HG03139 (cell line): ENCODE measurements around the gene ZNF524.
A peak's percentile ranks its signal among the peaks of the same experiment; 100 is the strongest.

Experiments
- ATAC-seq: cut with Tn5 transposase; IDR thresholded peaks from one replicate; pipeline ENCODE4 v1.9.1; 2021; ENCODE audit not compliant: unreplicated experiment

Gene ZNF524

DNA sequence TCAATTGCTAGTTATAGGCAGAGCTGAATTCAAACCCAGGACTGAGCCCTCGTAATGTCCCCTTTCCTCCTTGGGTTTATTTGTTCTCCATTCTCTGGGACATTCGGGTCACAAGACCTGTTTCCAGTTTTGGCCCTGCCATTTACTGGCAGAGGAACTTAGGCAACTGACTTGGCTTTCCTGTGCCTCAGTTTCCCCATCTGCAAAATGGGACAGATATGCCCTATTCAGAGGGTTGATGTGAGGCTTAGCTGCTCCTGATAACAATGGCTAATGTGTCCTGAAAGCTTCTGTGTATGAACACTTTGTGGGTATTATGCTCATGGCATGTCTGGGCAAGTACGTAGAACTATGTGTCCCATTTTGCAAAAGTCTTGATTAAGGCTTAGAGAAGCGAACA, 996 bp downstream of the ZNF524 start:
- ATAC-seq: no peak

DNA sequence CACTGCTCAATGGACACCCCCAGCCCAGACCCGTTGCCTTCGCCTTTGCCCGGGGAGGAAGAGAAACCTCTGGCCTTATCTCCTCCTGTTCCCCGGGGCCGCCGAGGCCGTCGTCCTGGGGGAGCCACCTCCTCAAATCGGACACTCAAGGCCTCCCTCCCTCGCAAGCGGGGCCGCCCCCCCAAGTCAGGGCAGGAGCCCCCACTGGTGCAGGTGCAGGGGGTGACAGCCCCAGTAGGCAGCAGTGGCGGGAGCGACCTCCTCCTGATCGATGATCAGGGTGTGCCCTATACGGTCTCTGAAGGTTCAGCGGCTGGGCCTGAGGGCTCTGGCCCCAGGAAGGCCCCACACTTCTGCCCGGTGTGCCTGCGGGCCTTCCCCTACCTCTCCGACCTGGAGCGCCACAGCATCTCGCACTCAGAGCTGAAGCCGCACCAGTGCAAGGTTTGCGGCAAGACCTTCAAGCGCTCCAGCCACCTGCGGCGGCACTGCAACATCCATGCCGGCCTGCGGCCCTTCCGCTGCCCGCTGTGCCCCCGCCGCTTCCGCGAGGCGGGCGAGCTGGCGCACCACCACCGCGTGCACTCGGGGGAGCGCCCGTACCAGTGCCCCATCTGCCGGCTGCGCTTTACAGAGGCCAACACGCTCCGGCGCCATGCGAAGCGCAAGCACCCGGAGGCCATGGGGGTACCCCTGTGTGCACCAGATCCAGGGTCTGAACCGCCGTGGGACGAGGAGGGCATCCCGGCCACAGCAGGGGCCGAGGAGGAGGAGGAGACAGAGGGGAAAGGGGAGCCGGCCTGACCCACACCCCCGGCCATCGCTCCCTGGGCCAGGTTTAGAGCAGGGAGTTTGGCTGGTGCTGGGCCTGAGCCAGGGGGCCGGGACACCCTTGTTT, 2.3 kb downstream of the ZNF524 start:
- no peak for ATAC-seq

DNA sequence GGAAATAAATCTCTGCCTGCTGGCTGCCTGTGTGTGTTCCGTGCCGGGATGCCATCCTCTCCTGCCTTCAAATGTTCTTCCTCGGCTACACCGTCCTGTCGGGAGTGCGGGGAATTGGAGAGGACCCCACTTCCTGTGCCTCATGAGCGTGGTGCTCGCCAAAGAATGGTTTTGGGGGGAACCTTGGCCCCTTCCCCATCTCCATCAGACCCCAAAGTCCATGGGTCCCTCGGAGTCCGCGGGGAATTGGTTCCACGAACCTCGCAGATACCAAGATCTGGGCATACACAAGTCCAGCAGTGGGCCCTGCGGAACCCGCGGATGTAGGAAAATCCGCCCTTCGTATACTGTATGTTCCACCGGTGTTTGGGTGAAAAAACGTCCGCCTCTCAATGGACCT, 3.0 kb downstream of the ZNF524 start:
- ATAC-seq: no peak

- no peak for ATAC-seq
These were observed 3.6 kb downstream of the ZNF524 start for GRCh38 chr19:55603581-55604292.

DNA sequence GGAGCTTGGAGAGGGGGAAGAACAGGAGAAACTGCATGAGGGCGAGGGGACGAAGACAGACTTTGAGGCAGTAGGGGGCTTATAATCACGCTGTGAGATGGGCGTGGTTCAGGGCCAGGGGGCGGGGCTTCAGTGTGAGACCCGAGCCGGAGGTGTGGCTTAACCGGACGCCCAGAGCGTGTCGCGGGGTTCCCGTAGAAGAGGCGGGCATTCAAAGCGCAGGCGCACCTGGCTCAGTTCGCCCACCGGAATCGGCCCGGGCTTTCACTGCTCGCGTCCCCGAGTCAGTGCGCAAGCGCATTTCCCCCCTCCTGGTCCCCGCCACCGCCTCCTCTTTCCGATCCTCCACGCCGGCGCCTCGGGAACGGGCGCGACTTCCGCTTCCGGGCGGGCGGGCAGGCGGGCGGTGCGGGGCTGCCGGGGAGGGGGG, 5.1 kb downstream of the ZNF524 start:
- peak; percentile 67 for ATAC-seq

GRCh38 chr19:55605637-55606470, 5.8 kb downstream of the ZNF524 start, which contains the start of gene ZNF865:
Gene ZNF865 (plus strand): TSS chr19:55605647. CDS start chr19:55613619, 7,972 bp downstream.
- no peak for ATAC-seq

- ATAC-seq: no peak
These were observed 6.3 kb downstream of the ZNF524 start for GRCh38 chr19:55606471-55606787.

DNA sequence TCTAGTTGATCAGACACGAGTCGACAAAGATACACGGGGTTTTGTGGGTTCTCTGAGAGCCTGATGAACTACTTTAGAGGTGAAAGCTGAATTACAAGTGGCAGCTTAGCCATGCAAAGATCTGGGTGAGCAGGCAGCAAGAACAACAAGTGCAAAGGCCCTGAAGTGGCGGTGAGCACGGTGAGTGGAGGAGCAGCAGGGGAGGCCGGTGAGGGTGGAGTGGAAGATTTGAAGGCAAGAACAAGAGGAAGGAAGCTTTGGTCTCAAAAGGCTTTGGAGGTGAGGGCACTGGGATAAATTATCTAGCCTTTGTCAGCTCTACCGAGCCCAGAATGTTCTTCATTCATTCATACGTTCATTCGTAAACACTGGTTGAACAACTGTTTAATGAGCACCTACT, 6.7 kb downstream of the ZNF524 start:
- ATAC-seq: no peak

- no peak for ATAC-seq
These were observed 9.2 kb downstream of the ZNF524 start for GRCh38 chr19:55609326-55609725.

DNA sequence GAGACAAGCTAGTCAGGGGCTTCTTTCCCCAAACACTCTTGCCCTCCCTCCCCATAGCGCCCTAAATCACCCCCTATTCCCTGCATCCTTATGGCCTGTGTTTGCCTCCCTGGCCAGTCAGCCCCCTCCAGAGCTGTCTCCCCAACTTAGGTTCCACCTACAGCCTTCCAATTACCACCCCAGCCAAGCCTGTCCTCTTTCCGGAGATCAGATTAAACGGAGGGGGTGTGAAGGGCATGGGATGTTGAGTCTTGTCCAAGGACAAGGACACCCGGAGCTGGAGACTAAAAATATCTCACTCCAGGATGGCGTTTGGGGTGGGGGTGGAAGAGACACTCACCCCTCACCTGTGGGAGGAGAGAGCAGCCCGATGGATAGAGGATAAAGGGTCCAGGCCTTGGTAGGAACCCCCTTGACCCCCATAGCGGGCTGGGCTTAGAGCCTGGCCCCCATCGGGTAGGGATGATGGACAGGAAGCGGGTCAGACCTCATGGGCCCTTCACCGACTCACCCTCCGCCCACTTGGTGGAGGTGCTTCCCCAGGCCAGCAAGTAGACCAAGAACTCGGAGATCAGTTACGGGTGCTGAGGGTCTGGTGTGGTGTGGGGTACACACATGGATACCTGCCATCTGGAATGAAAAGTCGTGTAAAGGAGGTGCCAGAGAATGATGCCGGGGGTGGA, 11.4 kb downstream of the ZNF524 start:
- no peak for ATAC-seq

DNA sequence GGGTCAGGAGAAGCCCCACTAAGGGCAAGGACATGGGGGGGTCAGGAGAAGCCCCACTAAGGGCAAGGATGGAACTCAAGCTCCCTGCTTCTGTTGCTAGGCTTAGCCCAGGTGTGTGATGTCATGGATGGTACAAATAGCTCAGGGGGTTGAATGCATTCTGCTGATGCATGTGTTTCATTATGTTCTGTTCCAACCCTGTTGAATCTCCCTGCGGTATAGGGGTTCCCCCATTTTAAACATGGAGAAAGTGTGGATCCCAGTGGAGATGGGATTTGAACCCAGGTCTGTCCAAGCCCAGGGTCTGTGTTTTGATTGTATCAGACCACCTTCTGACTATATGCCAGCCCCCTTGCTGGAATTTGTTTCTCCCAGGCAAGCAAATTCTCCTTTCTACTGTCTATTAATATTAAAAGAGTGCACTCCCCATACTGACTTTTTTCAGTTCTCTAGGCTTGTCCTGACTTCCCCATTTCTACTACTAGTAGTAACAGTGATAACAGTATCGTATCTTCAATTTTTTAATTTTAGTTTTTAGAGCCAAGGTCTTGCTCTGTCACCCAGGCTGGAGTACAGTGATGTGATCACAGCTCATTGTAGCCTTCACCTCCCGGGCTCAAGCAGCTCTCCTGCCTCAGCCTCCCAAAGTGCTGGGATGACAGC, 12.0 kb downstream of the ZNF524 start:
- no peak for ATAC-seq

- no peak for ATAC-seq
These were observed 13.3 kb downstream of the ZNF524 start for GRCh38 chr19:55613396-55613795.

DNA sequence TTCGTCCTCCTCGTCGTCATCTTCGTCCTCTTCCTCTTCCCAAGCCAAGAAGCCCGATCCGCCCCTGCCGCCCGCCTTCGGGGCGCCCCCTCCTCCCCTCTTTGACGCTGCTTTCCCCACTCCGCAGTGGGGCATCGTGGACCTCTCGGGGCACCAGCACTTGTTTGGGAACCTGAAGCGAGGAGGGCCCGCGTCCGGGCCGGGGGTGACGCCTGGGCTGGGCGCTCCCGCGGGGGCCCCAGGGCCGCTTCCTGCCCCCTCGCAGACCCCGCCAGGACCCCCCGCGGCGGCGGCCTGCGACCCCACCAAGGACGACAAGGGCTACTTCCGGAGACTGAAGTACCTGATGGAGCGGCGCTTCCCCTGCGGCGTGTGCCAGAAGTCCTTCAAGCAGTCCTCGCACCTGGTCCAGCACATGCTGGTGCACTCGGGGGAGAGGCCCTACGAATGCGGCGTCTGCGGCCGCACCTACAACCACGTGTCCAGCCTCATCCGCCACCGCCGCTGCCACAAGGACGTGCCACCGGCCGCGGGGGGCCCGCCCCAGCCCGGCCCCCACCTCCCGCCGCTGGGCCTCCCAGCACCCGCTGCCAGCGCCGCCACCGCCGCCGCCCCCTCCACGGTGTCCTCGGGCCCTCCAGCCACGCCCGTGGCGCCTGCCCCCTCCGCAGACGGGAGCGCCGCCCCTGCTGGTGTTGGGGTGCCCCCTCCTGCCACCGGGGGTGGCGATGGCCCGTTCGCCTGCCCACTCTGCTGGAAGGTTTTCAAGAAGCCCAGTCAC, 14.0 kb downstream of the ZNF524 start:
- no peak for ATAC-seq

DNA sequence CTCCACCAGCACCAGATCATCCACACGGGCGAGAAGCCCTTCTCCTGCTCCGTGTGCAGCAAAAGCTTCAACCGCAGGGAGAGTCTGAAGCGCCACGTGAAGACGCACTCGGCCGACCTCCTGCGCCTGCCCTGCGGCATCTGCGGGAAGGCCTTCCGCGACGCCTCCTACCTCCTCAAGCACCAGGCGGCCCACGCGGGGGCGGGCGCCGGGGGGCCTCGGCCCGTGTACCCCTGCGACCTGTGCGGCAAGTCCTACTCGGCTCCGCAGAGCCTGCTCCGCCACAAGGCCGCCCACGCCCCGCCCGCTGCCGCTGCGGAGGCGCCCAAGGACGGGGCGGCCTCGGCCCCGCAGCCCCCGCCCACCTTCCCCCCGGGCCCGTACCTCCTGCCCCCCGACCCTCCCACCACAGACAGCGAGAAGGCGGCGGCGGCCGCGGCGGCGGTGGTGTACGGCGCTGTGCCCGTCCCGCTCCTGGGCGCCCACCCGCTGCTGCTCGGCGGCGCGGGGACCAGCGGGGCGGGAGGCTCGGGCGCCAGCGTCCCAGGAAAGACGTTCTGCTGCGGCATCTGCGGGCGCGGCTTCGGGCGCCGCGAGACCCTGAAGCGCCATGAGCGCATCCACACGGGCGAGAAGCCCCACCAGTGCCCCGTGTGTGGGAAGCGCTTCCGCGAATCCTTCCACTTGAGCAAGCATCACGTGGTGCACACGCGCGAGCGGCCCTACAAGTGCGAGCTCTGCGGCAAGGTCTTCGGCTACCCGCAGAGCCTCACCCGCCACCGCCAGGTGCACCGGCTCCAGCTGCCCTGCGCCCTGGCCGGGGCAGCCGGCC, 14.8 kb downstream of the ZNF524 start:
- no peak for ATAC-seq

DNA sequence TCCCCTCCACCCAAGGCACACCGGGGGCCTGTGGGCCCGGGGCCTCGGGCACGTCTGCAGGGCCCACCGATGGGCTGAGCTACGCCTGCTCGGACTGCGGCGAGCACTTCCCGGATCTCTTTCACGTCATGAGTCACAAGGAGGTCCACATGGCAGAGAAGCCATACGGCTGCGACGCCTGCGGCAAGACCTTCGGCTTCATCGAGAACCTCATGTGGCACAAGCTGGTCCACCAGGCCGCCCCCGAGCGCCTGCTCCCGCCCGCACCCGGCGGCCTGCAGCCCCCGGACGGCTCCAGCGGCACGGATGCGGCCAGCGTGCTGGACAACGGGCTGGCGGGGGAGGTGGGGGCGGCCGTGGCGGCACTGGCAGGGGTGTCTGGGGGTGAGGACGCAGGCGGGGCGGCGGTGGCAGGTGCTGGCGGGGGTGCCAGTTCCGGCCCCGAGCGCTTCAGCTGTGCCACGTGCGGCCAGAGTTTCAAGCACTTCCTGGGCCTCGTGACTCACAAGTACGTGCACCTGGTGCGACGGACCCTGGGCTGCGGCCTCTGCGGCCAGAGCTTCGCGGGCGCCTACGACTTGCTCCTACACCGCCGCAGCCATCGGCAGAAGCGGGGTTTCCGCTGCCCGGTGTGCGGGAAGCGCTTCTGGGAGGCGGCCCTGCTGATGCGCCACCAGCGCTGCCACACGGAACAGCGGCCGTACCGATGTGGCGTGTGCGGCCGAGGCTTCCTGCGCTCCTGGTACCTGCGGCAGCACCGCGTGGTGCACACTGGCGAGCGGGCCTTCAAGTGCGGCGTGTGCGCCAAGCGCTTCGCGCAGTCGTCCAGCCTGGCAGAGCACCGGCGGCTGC, 15.7 kb downstream of the ZNF524 start:
- no peak for ATAC-seq

DNA sequence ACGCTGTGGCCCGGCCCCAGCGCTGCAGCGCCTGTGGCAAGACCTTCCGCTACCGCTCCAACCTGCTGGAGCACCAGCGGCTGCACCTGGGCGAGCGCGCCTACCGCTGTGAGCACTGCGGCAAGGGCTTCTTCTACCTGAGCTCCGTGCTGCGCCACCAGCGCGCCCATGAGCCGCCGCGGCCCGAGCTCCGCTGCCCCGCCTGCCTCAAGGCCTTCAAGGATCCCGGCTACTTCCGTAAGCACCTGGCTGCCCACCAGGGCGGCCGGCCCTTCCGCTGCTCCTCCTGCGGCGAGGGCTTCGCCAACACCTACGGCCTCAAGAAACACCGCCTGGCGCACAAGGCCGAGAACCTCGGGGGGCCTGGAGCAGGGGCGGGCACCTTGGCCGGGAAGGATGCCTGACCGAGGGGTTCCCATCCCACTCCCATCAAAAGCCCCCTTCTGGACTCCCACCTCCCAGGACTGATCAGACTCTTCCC, 16.3 kb downstream of the ZNF524 start:
- no peak for ATAC-seq

GRCh38 chr19:55617426-55617825, 17.3 kb downstream of the ZNF524 start:
- ATAC-seq: no peak

- ATAC-seq: no peak
These were observed 18.3 kb downstream of the ZNF524 start for GRCh38 chr19:55618426-55618825.
